Memory B cell (primary cell): ENCODE results near the gene CFDP1.

Experiments used
- ATAC-seq: fragments of 150-1000 bp; cut with Tn5 transposase; 2 replicates; pipeline ENCODE4 v1.10.0; 2021; ENCODE audit warnings: low read depth, mild to moderate bottlenecking, moderate library complexity
- DNase-seq, 2 donors: peaks; one replicate each; pipeline ENCODE4 v3.0.0; 2022; ENCODE audit warnings: low spot score in 2 of 2
- H3K27ac Mint-ChIP-seq: one replicate; pipeline ENCODE4 v1.8.0; 2022; ENCODE audit warnings: mild to moderate bottlenecking, moderate library complexity, mixed read lengths
- H3K27me3 Mint-ChIP-seq: one replicate; pipeline ENCODE4 v1.8.0; 2022; ENCODE audit warnings: mixed read lengths
- H3K36me3 Mint-ChIP-seq: one replicate; pipeline ENCODE4 v1.8.0; 2022; ENCODE audit warnings: mild to moderate bottlenecking, mixed read lengths
- H3K4me1 Mint-ChIP-seq: one replicate; pipeline ENCODE4 v1.8.0; 2022; ENCODE audit warnings: mixed read lengths
- H3K4me3 Mint-ChIP-seq: one replicate; pipeline ENCODE4 v1.8.0; 2022; ENCODE audit warnings: mild to moderate bottlenecking, moderate library complexity, mixed read lengths
- H3K9me3 Mint-ChIP-seq: one replicate; pipeline ENCODE4 v1.8.0; 2022; ENCODE audit warnings: mixed read lengths

The CFDP1 gene

DNA sequence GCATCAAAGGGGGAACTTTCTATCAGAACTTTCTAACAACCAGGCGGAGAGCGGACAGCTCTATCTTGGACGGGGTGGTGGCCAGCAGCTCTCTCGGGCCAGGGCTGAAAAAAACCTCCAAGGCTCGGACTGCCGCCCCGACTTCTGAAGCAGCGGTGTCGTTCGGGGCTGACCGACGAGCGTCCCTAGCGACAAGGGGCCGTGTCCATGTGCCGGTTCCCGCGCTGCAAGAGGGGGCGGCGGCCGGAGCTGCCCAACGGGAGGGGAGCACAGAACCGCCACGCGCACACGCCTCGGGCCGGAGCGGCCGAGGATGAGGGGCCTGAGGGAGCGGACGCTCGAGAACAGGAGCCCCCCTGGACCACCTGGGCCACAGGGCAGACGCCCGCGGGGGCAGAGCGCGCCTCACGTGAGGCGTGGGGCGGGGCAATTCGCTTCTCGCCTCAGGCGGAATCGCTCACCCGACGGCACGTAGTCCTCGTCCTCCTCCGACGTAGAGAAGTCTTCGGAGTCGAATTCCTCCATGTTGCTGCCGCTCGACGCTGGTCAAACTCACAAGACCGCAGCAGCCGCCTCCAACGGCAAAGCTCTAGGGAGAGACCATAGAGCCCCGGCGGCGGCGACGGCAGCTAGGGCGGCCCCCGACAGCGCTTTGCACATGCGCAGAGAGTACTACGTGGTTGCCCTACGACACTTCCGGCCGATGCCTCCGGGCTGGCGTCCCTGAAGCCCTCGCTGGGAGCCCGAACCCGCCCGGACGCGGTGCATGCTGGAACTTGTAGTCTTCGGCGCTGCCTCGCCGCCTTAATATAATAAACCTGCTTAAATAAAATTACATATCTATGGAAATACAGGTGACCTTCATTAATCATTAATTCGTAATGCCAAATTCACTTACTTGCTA lies at the start of gene CFDP1:
Gene CFDP1 (minus strand): TSS at position 676 of the 904 bp plus-strand sequence. CDS start 151 bp downstream, at position 525.
- H3K9me3 Mint-ChIP-seq = peaks cover 2% of the 10 kb centered on the region
- H3K4me1 Mint-ChIP-seq = peaks cover 14% of the 10 kb centered on the region
- ATAC-seq (peak; percentile 88), DNase-seq (peak; percentile 96 to 97)
- peak within 1 kb of the TSS; percentile 100 for H3K4me3 Mint-ChIP-seq
- peak within 1 kb of the TSS; percentile 99 for H3K27ac Mint-ChIP-seq
- H3K36me3 Mint-ChIP-seq = no peaks in the 10 kb centered on the region
- no peaks in the 10 kb centered on the region for H3K27me3 Mint-ChIP-seq

DNA sequence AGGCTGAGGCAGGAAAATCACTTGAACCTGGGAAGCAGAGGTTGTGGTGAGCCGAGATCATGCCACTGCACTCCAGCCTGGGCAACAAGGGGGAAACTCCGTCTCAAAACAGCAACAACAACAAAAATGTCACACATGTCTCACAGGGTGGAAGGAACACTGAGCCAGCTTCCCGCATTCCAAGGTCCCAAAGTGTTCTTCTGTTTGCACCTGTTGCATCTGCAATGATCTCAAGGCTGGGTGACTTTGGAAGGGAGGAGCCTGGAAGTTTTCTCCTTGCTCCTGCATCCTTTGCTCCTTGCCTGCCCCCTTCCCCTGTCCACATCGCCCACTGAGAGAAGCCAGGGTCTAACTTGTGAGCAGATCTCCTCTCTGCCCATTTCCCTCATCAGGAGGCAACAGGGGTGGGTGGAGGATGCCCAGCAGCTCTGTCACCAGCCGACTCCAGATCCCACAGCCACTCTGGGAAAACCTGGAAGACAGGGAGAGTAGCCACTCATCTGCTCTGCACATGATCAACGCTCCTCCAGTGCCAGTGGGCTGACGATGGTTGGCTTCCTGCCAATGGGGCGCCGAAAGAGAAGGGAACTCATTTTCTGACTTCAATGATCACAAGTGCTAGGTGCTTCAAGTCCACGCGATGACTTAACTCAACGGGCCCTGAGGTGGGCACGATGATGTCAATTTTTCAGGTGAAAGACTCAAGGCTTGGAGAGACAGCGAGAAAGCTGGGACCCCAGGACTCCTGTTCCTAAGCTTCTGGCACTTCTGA lies 49.3 kb upstream of the CFDP1 start:
- H3K36me3 Mint-ChIP-seq = no peaks in the 10 kb centered on the region
- peaks cover 16% of the 10 kb centered on the region for H3K4me1 Mint-ChIP-seq
- no peaks in the 10 kb centered on the region for H3K9me3 Mint-ChIP-seq
- peaks cover 8% of the 10 kb centered on the region for H3K27me3 Mint-ChIP-seq
- H3K4me3 Mint-ChIP-seq = no peak overlapping the region
- no peak for DNase-seq
- H3K27ac Mint-ChIP-seq = no peak overlapping the region
- no peak for ATAC-seq

DNA sequence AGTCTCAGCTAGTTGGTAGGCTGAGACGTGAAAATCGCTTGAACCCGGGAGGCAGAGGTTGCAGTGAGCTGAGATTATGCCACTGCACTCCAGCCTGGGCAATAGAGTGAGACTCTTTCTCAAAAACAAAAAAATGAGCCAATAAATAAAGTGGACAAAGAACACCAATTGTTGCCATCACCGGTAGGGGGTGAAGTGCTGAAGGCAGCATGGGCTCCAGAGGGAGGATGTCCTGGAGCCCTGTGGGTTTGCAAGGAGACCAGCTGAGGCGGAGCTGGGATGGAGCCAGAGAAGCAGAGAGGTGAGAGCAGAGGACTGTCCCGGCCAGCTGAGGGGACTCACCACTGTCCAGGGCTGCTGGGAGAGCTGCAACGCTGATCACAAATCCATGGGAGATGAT lies 48.2 kb upstream of the CFDP1 start:
- Mint-ChIP-seq H3K27ac (no peak overlapping the region), H3K4me1 (peaks cover 16% of the 10 kb centered on the region), H3K4me3 (no peak overlapping the region), H3K27me3 (peaks cover 10% of the 10 kb centered on the region), H3K36me3 (no peaks in the 10 kb centered on the region), H3K9me3 (no peaks in the 10 kb centered on the region)
- DNase-seq (no peak), ATAC-seq (no peak)

DNA sequence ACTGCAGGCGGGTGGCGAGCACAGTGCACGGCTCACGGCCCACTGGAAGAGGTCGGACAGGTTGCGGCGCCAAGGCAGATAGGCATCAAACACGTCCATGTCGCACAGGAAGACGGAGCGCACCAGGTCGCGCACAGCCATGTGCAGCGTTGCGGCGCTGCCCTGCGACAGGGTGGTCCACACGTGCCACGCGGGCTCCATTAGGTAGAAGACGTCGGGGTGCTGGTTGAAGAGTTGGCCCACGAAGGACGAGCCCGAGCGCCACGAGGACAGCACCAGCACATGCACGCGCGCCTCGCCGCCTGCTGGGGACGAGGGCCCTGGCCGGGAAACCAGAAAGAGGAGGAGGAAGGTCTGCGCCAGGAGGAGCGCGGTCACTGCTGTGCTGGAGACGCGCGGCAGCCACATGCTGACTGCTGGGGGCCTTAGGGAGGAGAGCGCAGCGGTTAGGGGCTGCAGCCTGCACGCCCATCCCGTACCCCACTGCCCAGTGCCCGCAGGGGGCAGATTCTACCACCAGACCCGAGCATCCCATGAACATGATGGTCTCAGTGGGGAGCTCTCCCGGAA lies 46.2 kb upstream of the CFDP1 start:
- Mint-ChIP-seq H3K4me1 (no peaks in the 10 kb centered on the region), H3K36me3 (no peaks in the 10 kb centered on the region), H3K9me3 (no peaks in the 10 kb centered on the region), H3K27ac (no peak overlapping the region), H3K4me3 (no peak overlapping the region), H3K27me3 (peaks cover 6% of the 10 kb centered on the region)
- DNase-seq (no peak), ATAC-seq (no peak)

DNA sequence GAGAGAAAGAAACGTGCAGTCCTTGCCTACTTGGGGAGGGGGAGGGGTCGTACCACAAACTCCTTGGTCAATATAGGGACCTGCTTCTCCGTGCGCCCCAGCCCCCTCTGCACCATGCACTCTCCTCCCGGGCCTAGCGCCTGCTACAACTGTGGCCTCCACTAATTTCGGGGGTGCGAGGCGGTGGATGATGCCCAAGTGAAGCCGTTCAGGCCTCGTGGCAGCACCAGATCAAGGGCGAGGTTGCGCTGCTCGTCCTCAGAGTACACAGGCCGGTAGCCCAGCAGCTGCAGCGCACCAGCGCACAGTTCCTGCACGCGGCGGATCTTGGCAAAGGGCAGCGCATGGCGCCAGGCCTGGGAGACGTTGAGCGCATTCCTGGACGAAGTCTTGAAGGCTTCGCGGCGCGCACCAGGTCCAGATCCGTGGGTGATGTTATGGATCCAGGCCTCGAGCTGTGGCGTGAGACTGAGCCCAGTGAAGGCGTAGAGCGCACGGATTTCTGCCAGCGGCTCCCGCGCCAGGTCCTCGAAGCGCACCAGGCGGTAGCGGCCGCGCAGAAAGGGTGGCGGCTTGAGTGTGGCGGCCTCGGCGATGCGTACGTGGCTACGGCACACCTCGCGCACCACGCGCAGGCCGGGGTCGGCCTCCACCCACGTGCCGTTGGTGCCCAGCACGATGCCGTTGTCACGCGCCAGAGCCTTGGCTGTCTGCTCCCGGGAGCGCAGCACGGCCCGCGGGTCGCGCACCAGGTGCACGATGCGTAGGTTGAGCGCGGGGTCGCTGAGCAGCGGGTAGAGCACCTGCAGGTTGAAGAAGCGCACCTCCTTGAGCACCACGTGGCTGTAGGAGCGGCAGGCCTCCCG lies 45.4 kb upstream of the CFDP1 start:
- H3K9me3 Mint-ChIP-seq = no peaks in the 10 kb centered on the region
- ATAC-seq = no peak
- H3K27ac Mint-ChIP-seq = no peak overlapping the region
- no peak for DNase-seq
- peaks cover 6% of the 10 kb centered on the region for H3K27me3 Mint-ChIP-seq
- no peak overlapping the region for H3K4me3 Mint-ChIP-seq
- H3K36me3 Mint-ChIP-seq = no peaks in the 10 kb centered on the region
- no peaks in the 10 kb centered on the region for H3K4me1 Mint-ChIP-seq

DNA sequence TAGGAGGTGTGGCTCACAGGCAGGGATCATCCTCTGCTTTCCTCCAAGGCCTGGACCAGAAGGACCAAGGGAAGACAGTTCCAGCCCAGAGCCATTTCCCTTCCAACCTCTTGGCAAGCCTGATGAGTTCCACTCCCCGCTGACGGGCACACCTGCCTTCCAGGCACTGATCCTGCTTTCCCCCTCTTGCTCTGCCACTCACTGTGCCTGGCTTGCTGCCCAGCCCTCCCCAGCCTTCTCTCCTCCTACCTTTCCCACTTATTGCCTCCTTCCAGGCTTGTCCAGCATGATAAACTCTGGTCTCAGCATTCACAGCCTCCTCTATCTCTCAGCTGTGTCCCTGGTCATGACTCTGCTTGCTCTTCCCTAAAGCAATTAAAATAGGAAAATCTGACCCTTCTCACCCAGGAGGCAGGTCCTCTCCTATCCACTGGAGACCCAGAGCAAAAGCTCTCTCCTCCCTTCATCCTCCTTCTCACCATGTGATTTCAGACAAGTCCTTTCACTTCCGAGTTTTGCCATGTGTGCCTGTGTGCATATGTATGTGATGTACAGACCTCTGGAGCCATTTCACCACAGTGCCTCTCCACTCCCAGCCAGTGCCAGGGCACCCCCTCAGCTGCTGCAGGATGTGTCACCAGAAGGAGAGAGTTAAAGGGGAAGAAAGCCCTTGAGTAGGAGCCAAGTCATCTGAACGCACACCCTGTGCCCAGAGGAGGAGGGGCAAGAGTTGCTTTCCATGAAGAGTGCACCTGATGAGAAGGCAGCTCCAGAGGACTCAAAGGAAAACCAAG lies 44.6 kb upstream of the CFDP1 start:
- no peak overlapping the region for H3K27ac Mint-ChIP-seq
- H3K36me3 Mint-ChIP-seq = no peaks in the 10 kb centered on the region
- no peaks in the 10 kb centered on the region for H3K4me1 Mint-ChIP-seq
- H3K9me3 Mint-ChIP-seq = no peaks in the 10 kb centered on the region
- ATAC-seq (no peak), DNase-seq (no peak)
- no peak overlapping the region for H3K4me3 Mint-ChIP-seq
- H3K27me3 Mint-ChIP-seq = peaks cover 6% of the 10 kb centered on the region

DNA sequence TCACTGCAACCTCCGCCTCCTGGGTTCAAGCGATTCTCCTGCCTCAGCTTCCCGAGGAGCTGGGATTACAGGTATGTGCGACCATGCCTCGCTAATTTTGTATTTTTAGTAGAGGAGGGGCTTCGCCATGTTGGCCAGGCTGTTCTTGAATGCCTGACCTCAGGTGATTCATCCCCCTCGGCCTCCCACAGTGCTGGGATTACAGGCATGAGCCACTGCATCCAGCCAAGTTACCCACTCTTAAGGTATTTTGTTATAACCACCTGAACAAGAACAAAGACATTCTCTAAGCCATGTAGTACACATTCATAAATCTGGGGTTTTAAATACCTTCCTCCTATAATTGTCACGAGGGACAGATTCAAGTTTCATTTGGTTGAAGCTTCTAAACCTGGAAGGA lies 43.5 kb upstream of the CFDP1 start:
- Mint-ChIP-seq H3K4me3 (no peak overlapping the region), H3K4me1 (peaks cover 1% of the 10 kb centered on the region), H3K27me3 (peaks cover 7% of the 10 kb centered on the region), H3K9me3 (no peaks in the 10 kb centered on the region), H3K36me3 (no peaks in the 10 kb centered on the region), H3K27ac (no peak overlapping the region)
- no peak for ATAC-seq
- no peak for DNase-seq

DNA sequence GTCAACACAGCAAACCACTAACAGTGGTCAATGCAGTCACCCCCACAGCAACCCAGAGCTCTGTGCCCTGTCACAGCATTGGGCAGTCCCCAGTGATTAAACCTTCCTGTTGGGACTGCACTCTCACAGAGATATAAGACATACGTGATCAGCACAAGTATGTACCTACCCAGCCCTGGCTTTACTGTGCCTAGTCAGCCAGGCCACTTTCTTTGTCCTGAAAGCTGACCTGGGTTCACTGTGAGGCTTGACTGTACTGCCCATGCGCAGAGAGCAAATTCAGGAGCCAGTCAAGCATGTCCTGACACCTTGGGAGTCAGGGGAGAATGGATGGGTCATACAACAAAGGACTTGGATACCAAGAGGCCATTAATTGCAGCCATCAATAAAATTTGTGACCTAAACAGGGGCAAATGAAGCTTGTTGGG lies 42.1 kb upstream of the CFDP1 start:
- Mint-ChIP-seq H3K27ac (no peak overlapping the region), H3K27me3 (peaks cover 5% of the 10 kb centered on the region), H3K9me3 (no peaks in the 10 kb centered on the region), H3K36me3 (no peaks in the 10 kb centered on the region), H3K4me1 (peaks cover 4% of the 10 kb centered on the region), H3K4me3 (no peak overlapping the region)
- no peak for DNase-seq
- ATAC-seq = no peak

DNA sequence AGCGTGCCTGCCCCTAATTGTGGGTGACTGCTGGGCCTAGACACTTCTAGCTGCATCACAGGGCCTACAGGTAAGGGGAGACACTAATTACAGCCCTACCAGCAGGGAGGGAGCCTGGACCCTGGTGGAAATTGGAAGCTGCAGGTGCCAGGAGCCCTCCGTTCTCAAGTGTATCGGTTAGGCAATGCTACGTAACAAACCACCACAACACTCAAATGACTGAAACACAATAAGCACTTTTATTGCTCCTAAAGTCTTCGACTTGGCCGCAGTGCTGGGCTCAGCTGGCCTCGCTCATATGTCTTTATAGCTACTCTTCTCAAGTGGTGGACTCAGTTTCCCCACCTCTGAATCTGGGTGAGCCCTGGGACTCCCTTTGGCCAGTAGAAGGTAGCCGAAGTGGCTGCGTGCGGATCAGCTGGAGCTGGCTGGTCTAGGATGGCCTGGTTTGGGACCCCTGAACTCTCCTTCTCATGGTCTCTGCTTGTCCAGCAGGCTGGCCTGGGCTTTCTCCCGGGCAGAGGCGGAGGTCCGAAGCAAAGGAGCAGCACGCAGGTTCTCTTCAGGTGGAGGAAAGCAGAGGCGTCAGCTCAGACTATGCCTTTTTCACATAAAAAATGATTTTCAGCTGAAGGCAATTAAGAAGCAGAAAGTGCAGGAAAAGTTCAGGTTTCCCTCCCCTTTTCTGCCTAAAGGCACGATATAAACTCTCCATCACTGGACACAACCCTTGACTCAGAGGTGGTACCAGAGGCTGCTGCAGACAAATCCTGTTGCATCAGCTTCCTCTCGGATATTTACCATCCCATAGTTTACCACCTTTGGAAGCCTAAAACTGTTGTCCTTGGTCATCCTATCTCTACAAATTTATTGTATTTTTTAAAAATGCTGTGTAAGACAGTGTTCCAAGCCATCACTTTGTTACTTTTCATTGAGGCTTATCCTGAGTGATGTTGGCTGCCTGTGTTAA lies 39.9 kb upstream of the CFDP1 start:
- Mint-ChIP-seq H3K4me1 (peaks cover 4% of the 10 kb centered on the region), H3K4me3 (no peak overlapping the region), H3K27me3 (peaks cover 5% of the 10 kb centered on the region), H3K9me3 (no peaks in the 10 kb centered on the region), H3K27ac (no peak overlapping the region), H3K36me3 (no peaks in the 10 kb centered on the region)
- no peak for DNase-seq
- ATAC-seq = no peak

DNA sequence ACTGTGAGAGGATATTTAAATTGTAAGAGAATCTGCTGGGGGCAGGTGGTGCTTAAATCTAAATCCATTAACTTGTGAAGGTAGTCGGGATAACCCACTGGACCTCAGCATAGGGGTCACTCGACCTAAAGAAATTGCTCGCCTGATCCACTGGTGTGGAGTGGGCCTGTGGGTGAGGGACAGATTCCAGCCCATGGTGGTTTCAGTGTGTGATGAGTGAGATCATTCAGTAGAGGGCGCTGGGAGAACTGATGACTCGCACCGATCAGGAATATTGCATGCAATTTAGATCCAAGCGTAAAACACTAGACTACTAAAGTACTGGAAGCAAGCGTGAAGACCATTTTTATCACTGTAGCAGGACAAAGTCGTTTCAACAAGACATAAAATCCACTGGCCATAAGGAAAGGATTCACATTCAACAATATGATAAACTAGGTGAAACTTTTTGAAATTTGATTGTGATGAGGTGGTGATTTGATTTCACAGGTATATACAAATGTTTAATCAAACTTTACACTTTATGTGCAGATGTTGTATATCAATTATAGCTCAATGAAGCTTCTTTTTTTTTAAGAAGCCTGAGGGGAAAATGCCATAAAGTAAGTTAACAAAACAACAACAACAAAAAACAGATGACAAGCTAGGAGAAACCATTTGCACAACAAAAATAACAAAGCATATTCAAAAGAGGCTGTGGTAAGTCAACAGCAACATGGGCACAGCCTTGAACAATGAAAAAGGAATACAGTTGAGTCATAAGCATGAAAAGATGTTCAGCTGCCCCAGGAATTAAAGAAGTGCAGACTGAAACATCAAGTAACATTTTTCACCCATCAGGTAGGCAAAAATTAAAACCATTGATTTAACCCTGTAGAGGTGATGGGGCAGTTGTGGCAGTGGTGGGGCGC lies 38.7 kb upstream of the CFDP1 start:
- Mint-ChIP-seq H3K27ac (no peak overlapping the region), H3K27me3 (peaks cover 4% of the 10 kb centered on the region), H3K4me3 (no peak overlapping the region), H3K9me3 (no peaks in the 10 kb centered on the region), H3K36me3 (no peaks in the 10 kb centered on the region), H3K4me1 (peaks cover 4% of the 10 kb centered on the region)
- DNase-seq (peak in 1 of 2 donors; percentile 31), ATAC-seq (peak; percentile 81)

DNA sequence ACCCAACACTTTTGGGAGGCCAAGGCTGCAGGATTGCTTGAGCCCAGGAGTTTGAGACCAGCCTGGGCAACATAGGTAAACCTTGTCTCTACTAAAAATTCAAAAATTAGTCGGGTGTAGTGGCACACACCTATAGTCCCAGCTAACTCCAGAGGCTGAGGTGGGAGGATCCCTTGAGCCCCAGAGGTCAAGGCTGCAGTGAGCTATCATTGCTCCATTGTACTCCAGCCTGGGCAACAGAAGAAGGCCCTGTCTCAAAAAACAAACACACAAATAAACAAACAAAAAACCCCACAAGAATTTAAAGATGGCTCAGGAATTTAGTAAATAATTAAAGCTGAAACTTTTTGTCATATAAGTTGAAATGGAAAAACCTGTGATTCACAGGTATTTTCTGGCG lies 33.5 kb upstream of the CFDP1 start:
- H3K9me3 Mint-ChIP-seq = no peaks in the 10 kb centered on the region
- ATAC-seq (no peak), DNase-seq (no peak)
- H3K4me3 Mint-ChIP-seq = no peak overlapping the region
- H3K27ac Mint-ChIP-seq = no peak overlapping the region
- H3K27me3 Mint-ChIP-seq = peaks cover under 1% of the 10 kb centered on the region
- no peaks in the 10 kb centered on the region for H3K36me3 Mint-ChIP-seq
- H3K4me1 Mint-ChIP-seq = peaks cover 13% of the 10 kb centered on the region
